CD4-positive, alpha-beta T cell treated with Interleukin-2 at 100 ng/mL for 4 hours (primary cell): ENCODE data around the gene NAA38.

Experiments
- DNase-seq: peaks from one replicate; pipeline ENCODE4 v3.0.0-alpha.2; 2020; ENCODE audit warnings: low spot score

The NAA38 gene

DNA sequence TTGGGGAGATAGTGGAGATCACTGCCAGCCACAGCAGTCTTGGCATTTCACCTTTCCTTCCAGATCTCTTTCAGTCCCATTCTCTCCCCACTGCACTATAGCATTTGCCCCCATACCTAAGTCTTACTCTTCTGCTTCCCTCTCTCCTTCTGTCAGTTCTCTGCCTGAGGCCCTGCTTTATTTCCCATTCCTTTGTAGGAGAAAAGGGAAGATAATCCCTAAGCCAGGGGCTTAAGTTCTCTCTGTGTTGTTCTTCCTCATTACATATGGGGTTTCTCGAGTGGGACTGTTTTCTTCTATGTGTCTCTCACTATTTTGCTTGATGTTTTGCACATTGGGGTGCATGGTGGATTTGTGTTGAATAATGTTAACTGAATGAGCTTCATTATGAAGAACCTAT, 16.9 kb downstream of the NAA38 start:
- DNase-seq = no peak

DNA sequence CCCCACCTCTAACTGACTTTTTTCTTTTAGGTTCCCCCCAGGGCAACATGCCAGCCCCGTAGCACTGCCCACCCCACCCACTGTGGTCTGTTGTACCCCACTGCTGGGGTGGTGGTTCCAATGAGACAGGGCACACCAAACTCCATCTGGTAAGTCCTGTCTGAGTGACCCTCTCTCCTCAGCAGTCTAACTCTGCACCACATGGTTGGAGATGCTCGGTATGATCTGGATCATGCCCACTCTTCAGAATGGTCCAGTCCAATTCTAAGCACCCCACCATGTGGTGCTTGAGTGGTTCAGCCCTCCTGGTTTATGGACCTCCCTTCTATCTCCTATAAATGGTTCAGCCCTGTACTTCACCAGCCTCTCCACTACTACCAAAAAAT, 17.5 kb downstream of the NAA38 start:
- no peak for DNase-seq

DNA sequence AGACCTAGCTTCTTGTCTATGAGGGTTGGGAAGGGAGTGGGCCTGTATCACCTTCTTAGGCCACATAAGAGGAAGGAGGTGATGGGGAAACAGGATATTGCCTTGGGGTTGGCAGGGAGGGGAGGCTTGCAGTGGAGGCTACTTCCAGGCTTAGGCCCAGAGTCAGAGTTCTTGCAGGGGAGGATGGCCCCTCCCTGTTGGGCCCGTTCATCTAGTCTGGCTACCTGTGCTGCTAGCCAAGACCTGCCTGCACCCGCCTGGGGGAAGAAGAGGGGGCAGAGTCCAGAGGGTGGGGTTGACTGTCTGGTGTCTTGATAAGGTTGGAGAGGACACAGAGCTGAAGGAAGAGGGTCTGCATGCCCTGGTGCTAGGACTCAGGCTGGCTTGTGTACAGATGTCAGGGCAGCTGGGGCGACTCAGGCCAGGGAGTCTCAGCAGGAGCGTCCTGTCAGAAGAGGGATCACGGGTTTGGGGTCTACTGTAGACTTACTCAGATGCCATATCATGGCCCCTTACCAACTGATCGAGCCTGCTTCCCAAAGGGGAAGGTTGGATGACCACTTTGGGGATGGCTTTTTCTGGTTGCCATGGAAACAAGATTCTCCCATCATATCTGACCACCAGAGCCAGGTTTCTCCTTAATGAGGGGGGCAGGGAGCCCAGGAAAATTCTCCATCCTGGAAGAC, 18.0 kb downstream of the NAA38 start:
- no peak for DNase-seq

DNA sequence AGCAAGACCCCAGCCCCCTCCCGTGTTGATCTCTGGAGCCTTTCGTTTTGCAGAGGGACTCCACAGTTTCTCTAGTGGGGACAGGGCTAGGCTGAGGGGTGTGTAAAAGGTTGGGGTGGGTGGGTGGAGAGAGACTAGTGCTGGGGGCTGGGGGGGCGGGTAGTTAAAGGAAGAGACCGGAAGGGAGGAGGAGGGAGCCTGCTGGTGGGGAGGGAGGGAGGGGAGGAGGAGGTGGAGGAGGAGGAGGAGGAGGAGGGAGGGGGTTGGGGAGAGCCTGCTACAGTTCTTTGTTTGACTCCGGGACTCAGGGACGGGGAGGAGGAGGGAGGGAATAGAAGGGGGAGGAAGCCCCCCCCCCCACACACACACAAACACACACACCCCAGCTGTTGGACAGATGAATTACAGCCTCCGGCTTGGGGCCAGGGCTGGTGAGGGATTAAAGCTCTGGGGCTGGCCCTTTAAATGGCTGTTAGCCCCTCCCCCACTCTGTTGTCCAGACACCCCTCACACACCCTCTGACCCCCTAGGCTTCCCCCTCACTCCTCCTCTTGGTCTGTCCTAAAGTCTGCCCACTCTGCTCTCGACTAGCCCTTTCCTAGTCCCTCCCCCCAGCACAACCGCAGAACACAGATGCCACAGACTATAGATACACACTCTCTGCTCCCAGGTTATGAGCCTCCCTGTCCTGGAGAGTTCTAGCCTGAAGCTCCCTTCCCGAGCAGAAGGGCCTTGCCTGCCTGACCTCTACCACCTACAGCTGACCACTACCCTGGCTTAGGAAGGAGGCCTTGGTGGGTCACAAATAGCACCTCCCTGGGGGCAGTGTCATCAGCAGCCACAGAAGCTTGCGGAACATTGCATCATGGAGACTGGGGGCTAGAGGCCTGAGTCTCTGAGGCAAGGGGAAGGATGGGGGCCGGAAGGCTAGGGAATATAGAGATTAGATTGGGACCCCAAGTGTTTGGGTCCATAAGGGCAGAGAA, 19.0 kb downstream of the NAA38 start:
- DNase-seq = no peak

DNA sequence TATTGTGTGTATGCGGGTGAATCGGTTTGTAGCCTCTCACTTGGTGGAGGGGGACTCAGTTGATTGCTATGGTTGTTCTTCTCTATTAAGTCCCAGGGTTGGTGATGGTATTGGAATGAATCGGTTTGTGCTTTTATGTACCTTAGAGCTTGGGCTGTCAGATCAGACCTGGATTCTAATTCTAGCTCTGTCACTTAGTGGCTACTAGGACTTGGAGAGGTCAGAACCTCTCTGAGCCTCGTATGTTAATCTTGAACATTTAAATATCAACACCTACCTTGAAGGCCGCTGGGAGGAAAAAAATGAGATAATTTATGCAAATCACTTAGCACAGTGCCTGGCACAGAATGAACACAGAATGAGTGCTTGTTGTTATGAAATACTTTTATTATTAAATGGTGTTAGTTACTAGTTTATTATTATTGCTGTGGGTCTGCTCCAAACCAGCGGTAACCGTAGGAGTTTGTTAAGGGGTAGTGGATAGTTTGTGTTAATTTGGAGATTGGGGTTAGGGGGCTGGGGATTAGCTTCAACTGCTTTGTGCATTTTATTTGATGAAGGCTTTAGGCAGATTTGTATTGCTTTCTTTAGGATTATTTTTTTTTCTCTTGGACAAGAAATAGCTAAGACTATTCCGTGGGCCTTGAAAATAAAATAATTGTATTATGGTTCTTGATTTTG, 19.8 kb downstream of the NAA38 start:
- DNase-seq = peak; percentile 21

DNA sequence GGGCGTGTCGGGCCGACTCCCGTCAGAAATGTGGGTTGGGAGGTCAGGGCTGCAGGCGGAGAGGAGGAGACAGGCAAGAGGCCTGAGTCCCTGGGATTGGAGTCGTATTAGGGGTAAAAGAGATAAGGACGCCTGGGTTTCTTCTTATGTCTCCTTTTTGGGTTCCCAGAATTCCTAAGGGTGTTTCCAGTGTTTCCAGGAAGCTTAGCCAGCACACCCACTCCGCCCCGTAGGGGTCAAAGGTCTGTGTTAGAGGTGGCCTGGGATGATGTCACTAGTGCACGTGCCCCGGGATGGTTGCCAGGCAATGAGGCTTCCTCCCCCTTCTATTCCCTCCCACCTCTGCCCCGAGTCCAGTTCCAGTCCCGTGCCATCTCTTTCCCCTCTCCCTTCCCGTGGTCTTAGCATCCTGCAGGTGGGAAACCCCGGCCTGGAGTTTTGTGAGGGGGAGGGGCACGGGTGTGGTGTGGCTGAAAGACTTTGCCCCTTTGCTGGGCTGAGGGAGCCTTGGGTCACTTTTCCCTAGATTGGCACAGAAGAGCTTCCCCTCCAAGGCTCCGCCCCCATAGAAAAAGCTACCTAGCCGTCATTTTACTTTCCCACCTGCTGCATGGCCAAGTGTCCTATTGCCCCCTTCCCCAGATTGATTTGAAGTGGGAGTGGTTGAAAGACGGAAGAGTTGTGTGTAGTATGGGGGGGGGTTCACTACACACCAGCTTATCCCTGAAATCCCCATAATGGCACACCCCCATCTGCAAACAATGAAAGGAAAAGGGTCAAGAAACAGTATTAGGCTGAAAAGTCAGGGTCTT, 20.6 kb downstream of the NAA38 start:
- DNase-seq = peak; percentile 75

DNA sequence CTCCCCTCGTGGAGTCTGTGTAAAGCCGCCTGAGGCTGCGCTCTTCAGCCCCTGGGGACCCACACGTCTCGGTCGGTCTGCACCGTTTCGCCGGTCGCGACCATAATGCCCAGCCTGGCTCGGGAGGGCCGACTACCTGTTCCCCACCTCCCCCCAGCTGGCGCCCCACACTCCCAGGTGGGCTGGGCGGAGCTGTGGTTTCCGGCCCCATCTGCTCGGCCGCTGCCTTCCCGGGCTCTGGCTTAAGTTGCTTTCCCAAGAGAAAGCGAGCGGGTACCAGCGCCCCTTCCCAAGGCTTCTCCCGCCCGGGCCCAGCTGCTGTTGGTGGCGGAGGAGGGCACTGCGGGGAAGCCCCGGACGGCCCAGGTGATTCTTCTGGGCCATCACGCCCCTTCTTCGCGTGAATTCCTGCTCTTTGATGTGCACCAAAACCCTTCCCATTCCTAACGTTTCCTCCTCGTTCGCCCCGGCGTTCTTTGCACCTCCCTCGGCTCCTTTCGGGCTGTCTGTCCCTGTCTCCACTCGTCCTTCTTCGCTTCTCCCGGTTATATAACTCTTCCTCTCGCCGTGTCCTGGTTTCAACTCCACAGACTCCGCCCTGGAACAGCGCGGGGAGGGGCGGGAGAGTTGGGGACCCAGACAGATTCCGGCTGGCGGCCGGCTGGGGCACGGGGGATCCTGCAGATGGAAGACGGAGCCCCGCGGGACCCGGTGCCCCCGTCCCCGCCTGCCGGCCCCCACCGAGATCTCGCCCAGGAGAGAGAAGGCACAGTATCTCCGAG, 21.4 kb downstream of the NAA38 start:
- DNase-seq = no peak

DNA sequence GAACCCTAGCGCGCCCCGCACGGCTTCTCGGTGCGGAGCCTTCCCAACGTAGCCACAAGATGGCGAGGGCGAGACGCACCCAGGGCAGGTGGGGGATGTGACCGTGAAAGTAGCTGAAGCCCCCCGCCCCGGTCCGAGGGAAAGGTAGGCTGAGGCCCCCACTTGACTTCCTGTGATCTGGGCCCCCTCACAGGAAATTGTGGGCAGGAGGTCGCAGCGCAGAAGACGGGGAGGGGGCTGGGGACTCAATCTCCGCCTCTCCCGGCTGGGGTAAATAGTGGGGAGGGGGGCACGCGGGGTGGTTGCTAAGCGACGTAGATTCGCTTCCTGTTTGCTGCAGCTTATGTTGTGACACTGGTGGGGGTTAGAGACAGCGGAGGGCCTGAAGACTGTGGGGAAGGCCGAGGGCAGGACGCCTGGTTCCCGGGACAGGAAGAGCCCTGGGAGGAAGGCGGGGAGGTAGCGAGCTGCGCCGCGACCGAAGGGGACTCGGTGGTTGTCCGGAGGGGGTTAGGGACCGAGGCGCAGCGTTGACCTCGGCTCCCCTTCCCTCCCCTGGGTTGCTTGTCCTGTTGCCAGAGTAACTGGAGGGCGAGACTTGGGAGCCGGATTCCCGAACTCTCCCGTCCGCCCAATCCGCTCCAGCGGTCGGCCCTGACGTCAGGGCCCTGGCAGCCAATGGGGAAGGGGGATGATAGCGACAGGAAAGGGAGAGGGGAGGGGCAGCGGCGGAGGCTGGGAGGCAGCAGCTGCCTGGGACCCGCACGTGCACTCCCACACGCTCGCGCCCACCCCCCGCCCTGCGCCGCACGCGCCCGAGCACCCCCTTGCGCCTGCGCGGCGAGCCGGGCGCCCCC, 22.2 kb downstream of the NAA38 start:
- peak; percentile 88 for DNase-seq

DNA sequence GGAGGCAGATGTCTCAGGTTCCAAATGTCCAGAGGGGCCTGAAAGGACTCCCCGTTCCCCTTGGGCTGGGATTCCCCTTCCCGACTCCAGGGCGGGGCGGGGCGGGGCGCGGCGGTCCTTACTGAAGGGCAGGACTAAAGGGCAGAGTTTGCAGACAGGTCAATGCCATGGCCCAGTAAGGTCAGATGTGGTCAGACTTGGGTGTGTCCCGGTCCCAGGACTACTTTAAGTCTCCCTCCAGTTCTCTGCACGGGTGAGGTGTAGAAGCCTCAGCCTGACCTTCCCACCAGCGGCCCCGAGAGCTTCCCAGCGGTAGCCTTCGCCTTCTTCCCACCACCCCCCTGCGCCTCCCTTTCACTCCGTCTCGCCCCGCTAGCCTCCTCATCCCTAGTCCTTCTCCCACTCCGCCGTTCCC, 22.8 kb downstream of the NAA38 start:
- DNase-seq = peak; percentile 62

DNA sequence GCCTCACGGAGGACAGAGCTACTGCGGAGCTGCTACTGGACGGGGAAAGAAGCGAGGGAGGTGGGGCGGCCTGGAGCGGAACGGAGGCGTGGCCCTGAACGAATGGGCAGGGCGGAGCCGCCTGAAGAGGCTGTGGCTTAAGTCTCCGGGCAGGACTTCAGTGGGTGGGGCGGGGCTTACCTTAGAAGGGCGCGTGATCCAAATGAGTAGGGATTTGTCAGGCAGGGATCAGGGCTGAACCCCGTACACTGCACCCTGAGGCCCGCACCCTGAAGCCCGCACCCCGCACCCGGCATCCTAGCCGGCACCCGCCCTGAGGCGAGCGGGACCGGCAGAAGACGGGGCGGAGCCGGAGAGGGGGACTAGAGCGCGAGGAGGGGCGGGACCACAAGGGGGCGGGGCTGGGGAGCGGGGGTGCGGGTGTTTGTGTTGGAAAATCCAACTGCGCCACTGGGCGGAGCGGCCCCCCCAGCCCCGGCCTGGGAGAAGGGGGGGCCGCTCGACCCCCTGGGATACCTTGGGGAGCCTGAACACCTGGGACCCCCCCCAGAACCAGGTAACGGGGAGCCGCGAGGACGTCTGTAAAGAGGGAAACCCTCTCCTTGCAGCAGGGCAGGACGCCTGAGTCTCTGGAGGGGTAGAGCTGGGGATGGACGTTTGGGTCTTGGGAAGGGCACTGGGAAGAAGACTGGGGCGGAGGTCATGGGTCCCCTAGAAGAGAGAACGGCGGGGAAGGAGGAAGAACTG, 23.4 kb downstream of the NAA38 start, which contains the start of gene KDM6B:
Gene KDM6B, plus strand, starts transcription at position 423 of the 747 bp plus-strand sequence. CDS start 11,338 bp downstream, outside the sequence.
- peak; percentile 86 for DNase-seq

DNA sequence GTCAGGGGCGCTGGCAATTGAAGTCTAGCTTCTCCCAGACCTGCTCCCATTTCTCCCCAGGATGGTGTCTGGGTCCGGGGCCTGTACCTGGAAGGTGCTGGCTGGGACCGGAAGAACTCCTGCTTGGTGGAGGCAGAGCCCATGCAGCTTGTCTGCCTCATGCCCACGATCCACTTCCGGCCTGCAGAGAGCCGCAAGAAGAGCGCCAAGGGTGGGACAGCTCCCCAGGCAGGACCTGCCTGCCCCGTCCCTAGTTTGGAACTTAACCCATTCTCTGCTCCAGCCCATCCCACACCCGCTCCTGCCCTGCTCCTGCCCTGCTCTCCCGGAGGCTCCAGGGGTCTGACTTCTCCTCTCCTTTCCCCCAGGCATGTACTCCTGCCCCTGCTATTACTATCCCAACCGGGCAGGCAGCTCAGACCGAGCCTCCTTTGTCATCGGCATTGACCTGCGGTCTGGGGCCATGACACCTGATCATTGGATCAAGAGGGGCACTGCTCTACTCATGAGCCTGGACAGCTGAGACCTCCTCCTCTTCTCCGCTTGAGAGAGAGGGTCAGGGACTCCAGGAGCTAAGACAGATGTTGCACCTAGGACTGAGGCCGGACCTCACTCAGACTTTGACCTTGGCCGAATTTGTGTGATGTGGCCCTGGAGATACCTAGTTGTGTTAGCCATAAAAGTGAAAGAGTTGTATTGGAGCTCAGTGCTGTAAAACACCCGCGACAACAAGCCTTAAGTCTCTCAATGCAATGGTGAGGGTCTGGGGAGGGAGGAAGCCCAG, 24.2 kb downstream of the NAA38 start:
- DNase-seq = no peak

DNA sequence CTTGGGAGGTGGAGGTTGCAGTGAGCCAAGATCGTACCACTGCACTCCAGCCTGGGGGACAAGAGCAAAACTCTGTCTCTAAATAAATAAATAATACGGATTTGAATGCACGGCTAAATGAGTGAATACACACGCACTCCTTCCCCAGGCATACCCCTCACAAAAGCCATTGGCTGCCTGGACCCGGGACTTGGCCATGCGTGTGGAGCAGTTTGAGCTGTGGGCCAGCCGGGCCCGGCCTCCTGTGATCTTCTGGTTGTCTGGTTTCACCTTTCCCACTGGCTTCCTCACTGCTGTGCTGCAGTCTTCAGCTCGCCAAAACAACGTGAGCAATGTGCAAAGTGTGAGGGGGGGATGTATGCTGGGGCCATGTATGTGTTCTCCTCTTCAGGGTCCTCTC, 24.9 kb downstream of the NAA38 start:
- DNase-seq = no peak

DNA sequence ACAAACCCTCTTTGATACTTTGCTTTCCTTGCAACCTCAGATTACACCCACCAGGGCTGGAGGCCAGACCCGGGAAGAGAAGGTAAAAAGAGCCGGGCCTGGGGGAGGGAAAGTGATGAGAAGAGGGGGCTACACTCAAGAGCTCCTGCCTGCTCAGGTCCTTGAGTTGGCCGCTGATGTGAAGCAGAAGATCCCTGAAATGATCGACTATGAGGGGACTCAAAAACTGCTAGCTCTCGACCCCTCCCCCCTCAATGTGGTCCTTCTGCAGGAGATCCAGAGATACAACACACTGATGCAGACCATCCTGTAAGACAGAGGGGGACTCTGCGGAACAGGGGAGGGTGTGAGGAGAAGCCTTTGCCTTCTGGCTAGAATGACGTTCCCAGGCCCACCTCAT, 26.1 kb downstream of the NAA38 start:
- no peak for DNase-seq

DNA sequence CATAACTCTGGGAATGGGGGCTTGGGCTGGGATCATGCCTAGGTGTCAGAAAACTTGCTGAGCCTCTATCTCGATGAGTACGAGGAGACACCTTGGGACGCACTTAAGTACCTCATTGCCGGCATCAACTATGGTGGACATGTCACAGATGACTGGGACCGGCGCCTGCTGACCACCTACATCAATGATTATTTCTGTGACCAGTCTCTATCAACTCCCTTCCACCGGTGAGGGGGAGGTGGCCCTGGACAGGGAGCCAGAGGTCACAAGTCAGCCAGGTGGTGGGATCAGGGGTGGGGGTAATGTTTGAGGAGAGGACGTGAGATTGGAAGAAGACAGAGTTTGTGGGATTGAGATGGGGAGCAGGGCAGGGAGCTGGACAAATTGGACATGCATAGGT, 26.7 kb downstream of the NAA38 start:
- DNase-seq = no peak

DNA sequence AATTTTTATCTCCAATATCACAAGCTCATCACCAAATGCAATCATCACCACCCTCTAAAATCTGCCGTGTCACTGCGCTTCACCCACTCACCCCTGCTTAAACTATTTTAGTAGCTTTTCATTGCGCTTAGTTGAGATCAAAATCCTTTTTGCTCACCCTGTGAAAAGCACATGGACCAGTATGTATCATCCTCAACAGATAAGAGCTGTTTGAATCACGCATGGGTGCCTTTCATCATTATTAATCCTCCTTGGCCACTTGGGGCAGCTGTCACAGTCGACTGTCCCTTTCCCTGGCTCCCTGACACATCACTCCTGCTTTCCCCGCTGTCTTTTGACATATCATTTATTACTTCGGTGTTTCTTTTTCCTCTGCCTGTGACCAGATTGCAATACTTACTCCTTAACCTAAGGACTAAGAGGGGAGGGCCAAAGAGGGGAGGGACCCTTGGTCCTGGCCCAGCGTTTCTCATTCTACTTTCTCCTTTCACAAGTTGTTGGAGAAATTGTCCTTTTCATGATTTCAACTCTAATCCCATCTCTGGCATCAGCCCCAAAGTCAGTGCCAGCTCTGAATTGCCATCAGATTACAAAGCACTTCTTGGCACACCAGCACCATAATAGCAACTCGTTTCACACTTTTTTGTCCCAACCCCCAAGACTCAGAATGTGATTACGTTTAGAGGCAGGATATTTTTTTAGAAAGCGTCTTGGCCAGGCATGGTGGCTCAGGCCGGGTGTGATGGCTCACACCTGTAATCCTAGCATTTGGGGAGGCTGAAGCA, 32.0 kb downstream of the NAA38 start:
- no peak for DNase-seq

DNA sequence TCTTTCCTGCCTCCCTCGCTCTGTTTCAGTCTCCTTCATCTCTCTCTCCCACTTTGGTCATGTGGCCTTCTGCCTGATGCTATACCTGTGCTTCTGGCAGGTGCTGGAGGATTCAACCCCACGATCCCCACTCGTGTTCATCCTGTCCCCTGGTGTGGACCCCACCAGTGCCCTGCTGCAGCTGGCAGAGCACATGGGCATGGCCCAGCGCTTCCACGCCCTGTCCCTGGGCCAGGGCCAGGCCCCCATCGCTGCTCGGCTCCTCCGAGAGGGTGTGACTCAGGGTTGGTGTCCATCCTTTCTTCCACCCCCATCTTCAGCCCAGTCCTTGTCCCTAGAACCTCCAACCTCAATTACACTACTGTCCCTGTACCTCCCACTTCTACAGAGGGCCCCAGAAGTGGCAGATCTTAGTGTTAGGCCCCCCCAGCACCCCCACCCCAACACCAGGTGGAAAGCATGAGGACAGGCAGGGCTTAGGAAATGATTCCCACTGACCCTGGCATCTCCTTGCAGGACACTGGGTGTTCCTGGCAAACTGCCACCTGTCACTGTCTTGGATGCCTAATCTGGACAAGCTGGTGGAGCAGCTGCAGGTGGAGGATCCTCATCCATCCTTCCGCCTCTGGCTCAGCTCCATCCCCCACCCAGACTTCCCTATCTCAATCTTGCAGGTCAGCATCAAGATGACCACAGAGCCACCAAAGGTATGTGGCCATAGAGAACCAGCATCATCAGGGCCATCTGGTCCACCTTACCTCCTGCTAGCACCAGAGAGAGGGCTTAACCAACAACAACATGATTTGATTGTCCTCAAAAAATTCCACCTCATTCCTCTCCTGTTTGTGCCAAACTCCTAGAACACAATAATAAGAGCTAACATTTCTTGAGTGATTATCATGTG, 33.1 kb downstream of the NAA38 start:
- no peak for DNase-seq
